ENCODE results near the gene CNTFR.

CNTFR gene

DNA sequence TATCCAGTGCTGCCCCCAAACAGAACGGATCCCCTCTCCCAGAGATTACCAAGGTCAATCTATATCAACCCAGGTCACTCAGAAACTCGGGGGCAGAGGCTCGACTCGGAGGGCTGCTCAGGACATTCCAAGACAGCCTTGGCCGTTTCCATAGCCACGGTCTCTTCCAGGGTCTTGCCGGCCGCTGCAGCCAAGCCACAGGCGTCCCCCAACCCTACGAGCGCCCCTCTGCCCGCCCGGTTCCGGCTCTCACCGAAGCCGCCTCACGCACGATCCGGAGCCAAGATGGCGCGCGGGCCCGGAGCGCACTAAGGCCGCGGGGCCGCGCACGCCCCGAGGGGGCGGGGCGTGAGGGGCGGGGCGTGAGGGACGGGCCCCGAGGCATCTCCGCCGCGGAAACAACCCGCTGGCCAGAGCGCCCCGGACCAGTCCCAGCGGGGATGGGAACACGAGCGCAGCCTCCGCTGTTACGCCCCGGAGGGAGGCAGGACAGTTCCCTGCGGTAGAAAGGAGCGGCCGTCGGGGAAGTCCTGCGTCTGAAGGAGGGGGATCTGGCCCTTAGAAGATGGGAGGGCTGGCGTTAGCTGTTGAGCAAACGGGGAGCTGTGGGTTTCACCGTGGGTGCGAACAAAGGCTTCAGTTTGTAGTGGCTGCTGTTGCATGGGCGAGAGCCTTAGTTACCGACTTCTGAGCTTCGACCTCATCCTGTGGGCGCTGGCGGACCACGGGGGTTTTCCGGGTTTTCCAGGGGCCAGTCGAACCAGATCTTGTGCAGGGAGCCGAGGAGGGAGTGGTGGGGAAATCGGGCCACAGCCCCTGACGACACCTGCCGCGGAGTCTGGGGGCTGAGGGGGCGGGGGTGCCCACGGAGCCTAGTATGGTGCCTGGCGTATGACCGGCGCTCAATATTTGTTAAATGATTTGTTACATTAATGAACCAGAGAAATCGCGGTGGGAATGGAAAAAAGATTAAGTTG lies 22.6 kb upstream of the CNTFR start, which contains the start of gene RPP25L:
TSS of gene RPP25L (minus strand) at position 287 of the 977 bp plus-strand sequence. CDS start 801 bp downstream, outside the sequence.
- Histone ChIP-seq H3K9ac (ENCODE audit: low read depth, low read length) (peak within 1 kb of the TSS; percentile 89), H3K36me3 (ENCODE audit: control insufficient read depth, insufficient read depth, low read length) (no peaks in the 10 kb centered on the region), H3K4me3 (ENCODE audit: low read depth, low read length) (peak within 1 kb of the TSS; percentile 91), H3K4me1 (ENCODE audit: control insufficient read depth, insufficient read depth, low read length) (peaks cover 2% of the 10 kb centered on the region), H3K9me3 (ENCODE audit: control insufficient read depth, insufficient read depth, low read length) (no peaks in the 10 kb centered on the region), H3K27me3 (ENCODE audit: control insufficient read depth, insufficient read depth, low read length) (peaks cover 4% of the 10 kb centered on the region)

DNA sequence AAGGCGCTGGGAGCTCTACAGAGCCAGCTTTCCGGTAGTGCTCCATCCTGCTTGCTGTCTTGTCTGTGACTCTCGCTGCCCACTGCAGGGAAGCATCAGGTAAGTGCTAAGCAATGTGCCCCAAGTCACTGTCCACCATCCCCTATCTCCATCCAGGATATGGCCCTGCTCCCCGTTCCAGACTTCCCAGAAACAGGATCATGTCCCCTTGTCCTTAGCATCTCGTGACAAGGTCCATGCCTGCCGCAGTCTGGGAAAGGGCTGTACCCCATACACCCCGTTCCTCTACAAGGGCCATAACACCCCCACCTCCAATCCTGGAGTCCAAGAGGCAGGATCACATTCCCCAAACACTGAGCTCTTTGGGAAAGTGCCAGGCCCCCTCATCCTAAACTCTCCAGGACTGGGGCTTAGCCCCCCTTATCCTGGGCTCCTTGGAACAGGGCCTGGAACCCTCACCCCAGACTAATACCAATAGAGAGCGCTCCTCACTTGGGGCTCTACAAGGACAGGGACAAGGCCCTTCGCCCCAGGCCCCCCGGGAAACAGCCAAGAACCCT lies 21.8 kb upstream of the CNTFR start:
- Histone ChIP-seq H3K27me3 (ENCODE audit: control insufficient read depth, insufficient read depth, low read length) (peaks cover 4% of the 10 kb centered on the region), H3K4me3 (ENCODE audit: low read depth, low read length) (peak overlapping the region; percentile 91), H3K9ac (ENCODE audit: low read depth, low read length) (peak overlapping the region; percentile 89), H3K9me3 (ENCODE audit: control insufficient read depth, insufficient read depth, low read length) (no peaks in the 10 kb centered on the region), H3K4me1 (ENCODE audit: control insufficient read depth, insufficient read depth, low read length) (peaks cover 2% of the 10 kb centered on the region), H3K36me3 (ENCODE audit: control insufficient read depth, insufficient read depth, low read length) (no peaks in the 10 kb centered on the region)

DNA sequence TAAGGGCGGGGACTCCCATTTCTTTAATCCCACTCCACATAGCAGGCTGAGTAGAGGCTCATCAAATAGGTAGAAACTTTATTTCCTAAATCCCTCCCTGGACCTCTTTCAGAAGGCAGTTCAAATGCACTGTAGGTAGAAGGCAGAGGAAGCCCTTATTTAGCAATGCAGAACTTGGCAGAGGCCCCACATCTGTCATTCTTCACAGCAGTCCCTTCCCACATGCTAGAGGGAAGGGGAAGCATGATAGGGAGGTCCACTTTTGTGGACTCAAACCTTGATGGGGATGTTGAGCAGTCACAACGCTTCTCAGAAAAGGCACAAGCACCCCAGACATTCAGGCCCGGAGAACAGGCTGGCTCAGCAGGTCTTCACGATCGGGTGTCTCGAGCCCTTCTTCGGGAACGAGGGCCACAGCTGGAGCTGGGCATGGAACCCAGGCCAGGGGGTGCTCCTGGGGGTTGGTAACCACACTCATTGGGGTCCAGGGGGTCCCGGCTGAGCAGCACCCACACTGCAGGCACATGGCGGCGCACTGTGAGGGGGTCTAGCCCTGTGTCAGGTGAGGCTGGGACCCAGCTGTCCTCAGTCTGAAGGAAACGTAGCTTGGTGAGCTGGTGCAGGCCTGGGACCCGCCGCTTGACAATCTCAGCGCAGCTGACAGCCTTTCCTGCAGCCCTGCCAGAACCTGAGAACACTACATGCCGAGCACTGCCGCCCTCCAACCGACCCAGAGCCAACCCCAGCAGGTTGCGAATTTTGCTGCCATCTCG lies 21.1 kb upstream of the CNTFR start:
- no peak overlapping the region for H3K9ac ChIP-seq (ENCODE audit: low read depth, low read length)

DNA sequence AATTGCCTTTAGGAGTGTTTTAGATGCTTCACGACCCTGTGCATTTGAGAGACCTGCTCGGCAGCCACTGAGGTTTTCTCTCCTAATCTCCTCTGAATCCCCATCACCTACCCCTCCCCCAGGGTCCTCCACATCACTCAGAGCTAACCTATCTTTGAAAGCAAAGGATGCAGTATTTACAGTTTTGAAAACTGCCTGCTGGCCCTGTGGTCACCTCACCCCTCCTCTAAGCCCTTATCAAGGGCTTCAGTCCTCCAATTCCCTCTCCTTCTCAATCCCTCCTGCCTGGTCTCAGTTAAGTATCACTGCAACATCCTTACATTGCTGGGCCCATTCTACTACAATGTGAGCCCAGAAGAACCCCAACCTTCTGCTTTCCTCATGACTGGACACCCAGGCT lies 17.8 kb upstream of the CNTFR start:
- Histone ChIP-seq H3K9ac (ENCODE audit: low read depth, low read length) (no peak overlapping the region), H3K36me3 (ENCODE audit: control insufficient read depth, insufficient read depth, low read length) (no peaks in the 10 kb centered on the region), H3K4me1 (ENCODE audit: control insufficient read depth, insufficient read depth, low read length) (peaks cover 2% of the 10 kb centered on the region), H3K4me3 (ENCODE audit: low read depth, low read length) (no peak overlapping the region), H3K27me3 (ENCODE audit: control insufficient read depth, insufficient read depth, low read length) (peaks cover 7% of the 10 kb centered on the region), H3K9me3 (ENCODE audit: control insufficient read depth, insufficient read depth, low read length) (no peaks in the 10 kb centered on the region)

More for the DNA sequence above, 21.1 kb upstream of the CNTFR start:
- Histone ChIP-seq H3K36me3 (ENCODE audit: control insufficient read depth, insufficient read depth, low read length) (no peaks in the 10 kb centered on the region), H3K4me3 (ENCODE audit: low read depth, low read length) (peak overlapping the region; percentile 91), H3K9me3 (ENCODE audit: control insufficient read depth, insufficient read depth, low read length) (no peaks in the 10 kb centered on the region), H3K27me3 (ENCODE audit: control insufficient read depth, insufficient read depth, low read length) (peaks cover 11% of the 10 kb centered on the region), H3K4me1 (ENCODE audit: control insufficient read depth, insufficient read depth, low read length) (peaks cover 2% of the 10 kb centered on the region)

DNA sequence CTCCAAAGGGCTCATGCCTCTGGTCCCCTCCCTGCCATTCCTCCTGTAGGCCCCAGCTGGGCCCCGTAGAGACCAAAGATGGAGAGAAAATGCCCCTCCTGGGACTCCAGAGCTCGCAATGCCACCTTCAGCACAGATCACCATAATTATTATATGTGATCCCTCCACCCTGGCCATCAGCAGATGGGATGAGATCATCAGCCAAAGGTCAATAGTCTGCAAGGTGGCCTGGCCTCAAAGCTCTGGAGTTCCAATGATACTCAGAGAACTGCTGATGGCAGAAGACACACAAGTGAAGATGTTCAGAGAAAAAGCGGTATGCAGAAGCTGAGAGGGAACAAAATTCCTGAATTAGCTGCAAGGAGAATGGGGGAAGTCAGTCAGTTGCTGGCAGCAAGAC lies 17.4 kb upstream of the CNTFR start:
- Histone ChIP-seq H3K4me1 (ENCODE audit: control insufficient read depth, insufficient read depth, low read length) (peaks cover 2% of the 10 kb centered on the region), H3K4me3 (ENCODE audit: low read depth, low read length) (no peak overlapping the region), H3K27me3 (ENCODE audit: control insufficient read depth, insufficient read depth, low read length) (peaks cover 7% of the 10 kb centered on the region), H3K36me3 (ENCODE audit: control insufficient read depth, insufficient read depth, low read length) (no peaks in the 10 kb centered on the region), H3K9me3 (ENCODE audit: control insufficient read depth, insufficient read depth, low read length) (no peaks in the 10 kb centered on the region), H3K9ac (ENCODE audit: low read depth, low read length) (no peak overlapping the region)

DNA sequence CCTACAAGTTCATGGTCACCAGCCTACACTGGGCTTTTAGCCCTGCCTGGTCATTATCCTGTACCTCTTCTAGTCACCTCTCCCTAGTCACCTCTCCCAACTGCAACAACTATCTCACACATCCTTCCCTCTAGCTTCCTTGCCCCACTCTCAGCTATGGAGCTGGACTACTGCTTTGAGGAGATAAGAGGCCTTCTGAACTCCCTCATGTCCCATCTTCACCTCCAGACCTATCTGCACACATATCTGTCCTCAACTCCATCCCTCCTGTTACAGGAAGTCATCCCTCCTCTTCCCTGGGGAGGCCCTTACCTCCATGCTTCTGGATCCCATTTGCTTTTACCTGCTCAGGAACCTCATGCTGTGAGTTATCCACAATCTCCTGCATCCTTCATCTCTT lies 16.7 kb upstream of the CNTFR start:
- Histone ChIP-seq H3K27me3 (ENCODE audit: control insufficient read depth, insufficient read depth, low read length) (peaks cover 7% of the 10 kb centered on the region), H3K9ac (ENCODE audit: low read depth, low read length) (no peak overlapping the region)

DNA sequence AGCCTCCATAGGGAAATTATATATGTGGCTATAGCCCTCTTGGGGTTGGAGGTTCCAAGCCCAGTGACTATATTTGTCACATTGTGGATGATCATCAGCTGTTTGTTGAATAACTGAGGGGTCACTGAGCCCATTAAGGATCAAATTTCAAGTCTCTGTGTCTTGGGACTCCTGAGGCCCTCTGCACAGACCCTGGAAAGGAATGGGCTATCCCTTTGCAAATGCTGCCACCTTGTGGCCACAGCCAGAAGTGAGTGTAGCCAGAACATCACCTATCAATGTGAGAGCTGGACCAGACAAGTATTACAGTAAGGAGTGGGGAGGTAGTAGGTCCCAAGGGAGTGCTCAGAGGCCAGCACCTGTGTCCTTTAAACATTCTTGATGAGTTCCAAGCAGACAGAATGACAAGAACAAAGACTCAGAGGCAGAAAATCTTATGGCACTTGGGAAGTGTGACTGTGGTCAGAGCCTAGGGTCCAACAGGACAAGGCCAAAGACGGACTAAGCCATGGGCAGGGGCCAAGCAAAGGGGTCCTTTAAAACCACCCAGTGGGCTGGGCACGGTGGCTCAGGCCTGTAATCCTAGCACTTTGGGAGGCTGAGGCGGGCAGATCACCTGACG lies 14.2 kb upstream of the CNTFR start:
- Histone ChIP-seq H3K9ac (ENCODE audit: low read depth, low read length) (no peak overlapping the region), H3K36me3 (ENCODE audit: control insufficient read depth, insufficient read depth, low read length) (no peaks in the 10 kb centered on the region), H3K4me1 (ENCODE audit: control insufficient read depth, insufficient read depth, low read length) (no peaks in the 10 kb centered on the region), H3K27me3 (ENCODE audit: control insufficient read depth, insufficient read depth, low read length) (peaks cover 7% of the 10 kb centered on the region), H3K9me3 (ENCODE audit: control insufficient read depth, insufficient read depth, low read length) (no peaks in the 10 kb centered on the region), H3K4me3 (ENCODE audit: low read depth, low read length) (no peak overlapping the region)

More for the DNA sequence above, 16.7 kb upstream of the CNTFR start:
- no peaks in the 10 kb centered on the region for H3K36me3 ChIP-seq (ENCODE audit: control insufficient read depth, insufficient read depth, low read length)
- H3K4me1 ChIP-seq (ENCODE audit: control insufficient read depth, insufficient read depth, low read length) = no peaks in the 10 kb centered on the region
- H3K9me3 ChIP-seq (ENCODE audit: control insufficient read depth, insufficient read depth, low read length) = no peaks in the 10 kb centered on the region
- no peak overlapping the region for H3K4me3 ChIP-seq (ENCODE audit: low read depth, low read length)

DNA sequence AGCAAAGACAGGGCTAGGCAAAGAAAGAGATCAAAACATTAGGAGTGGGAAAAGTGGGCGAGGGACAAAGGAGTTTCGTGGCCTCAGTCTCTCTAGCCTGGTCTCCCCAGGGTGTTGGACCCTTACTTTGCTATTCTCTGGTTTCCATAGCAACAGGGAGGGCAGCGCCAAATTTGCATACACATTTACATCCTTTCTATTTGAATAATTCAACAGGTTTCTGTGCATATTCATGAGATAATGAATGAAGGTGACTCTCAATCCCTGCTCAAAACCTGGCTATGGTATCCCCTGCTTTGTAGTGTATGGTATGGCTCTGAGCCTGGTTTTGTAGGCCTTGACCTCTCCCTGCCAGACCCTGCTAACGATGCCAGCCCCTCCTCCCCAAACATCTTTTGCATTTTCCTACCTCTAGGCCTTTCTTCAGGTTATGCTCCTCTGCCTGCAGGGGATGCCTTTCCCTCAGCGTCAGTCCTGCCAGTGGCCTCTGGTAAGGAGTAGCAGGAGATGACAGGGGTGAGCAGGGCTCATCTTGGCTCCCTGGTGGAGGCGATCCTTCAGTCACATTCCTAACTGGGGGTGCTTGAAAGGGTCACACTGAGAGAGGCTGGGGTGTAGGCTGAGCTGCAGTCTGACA lies 12.5 kb upstream of the CNTFR start:
- H3K27me3 ChIP-seq (ENCODE audit: control insufficient read depth, insufficient read depth, low read length) = peaks cover 7% of the 10 kb centered on the region
- H3K9ac ChIP-seq (ENCODE audit: low read depth, low read length) = no peak overlapping the region
- no peak overlapping the region for H3K4me3 ChIP-seq (ENCODE audit: low read depth, low read length)
- H3K9me3 ChIP-seq (ENCODE audit: control insufficient read depth, insufficient read depth, low read length) = no peaks in the 10 kb centered on the region
- H3K4me1 ChIP-seq (ENCODE audit: control insufficient read depth, insufficient read depth, low read length) = no peaks in the 10 kb centered on the region
- H3K36me3 ChIP-seq (ENCODE audit: control insufficient read depth, insufficient read depth, low read length) = no peaks in the 10 kb centered on the region

DNA sequence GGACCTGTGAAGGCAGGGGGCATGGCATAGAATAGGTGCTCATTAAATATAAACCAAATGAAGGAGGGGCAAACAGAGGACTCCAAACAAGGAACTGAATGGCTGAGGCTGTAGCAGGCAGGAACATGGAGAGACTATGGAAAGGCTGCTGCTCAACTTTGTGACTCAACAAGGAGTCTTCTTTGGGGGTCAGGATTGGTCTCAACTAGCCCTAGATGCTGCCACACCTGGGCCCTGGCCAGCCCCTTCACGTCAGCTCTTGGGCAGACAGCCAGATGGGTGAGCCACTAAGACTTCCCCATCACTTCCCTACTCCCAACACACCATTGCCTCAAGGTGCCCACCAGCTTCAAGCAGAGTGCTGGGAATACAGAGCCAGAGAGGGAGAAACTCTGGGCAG lies 11.4 kb upstream of the CNTFR start:
- H3K4me3 ChIP-seq (ENCODE audit: low read depth, low read length) = no peak overlapping the region
- H3K9me3 ChIP-seq (ENCODE audit: control insufficient read depth, insufficient read depth, low read length) = no peaks in the 10 kb centered on the region
- H3K4me1 ChIP-seq (ENCODE audit: control insufficient read depth, insufficient read depth, low read length) = no peaks in the 10 kb centered on the region

DNA sequence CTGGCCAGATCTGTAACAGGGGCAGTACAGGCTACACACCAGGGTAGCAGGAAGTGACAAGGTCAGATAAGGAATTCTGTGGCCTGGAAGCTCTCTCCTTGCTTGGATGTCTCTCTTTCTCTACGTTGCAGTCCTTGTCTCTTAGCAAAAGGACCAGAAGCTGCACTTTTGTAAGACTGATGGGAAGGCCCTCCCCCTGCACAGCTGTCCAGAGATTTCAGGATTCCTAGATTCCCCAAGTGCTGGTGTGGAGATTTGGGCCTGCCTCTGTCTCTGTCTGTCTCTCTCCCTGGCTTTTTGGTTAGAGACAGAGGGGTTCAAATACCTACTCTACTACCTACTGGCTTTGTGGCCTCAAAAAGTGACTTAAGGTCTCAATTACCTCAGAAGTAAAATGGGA lies 10.0 kb upstream of the CNTFR start:
- H3K4me3 ChIP-seq (ENCODE audit: low read depth, low read length) = no peak overlapping the region
- H3K4me1 ChIP-seq (ENCODE audit: control insufficient read depth, insufficient read depth, low read length) = no peaks in the 10 kb centered on the region
- no peak overlapping the region for H3K9ac ChIP-seq (ENCODE audit: low read depth, low read length)
- H3K9me3 ChIP-seq (ENCODE audit: control insufficient read depth, insufficient read depth, low read length) = no peaks in the 10 kb centered on the region
- no peaks in the 10 kb centered on the region for H3K36me3 ChIP-seq (ENCODE audit: control insufficient read depth, insufficient read depth, low read length)
- H3K27me3 ChIP-seq (ENCODE audit: control insufficient read depth, insufficient read depth, low read length) = peaks cover 6% of the 10 kb centered on the region

More for the DNA sequence above, 11.4 kb upstream of the CNTFR start:
- H3K36me3 ChIP-seq (ENCODE audit: control insufficient read depth, insufficient read depth, low read length) = no peaks in the 10 kb centered on the region
- no peak overlapping the region for H3K9ac ChIP-seq (ENCODE audit: low read depth, low read length)
- H3K27me3 ChIP-seq (ENCODE audit: control insufficient read depth, insufficient read depth, low read length) = peaks cover 6% of the 10 kb centered on the region

DNA sequence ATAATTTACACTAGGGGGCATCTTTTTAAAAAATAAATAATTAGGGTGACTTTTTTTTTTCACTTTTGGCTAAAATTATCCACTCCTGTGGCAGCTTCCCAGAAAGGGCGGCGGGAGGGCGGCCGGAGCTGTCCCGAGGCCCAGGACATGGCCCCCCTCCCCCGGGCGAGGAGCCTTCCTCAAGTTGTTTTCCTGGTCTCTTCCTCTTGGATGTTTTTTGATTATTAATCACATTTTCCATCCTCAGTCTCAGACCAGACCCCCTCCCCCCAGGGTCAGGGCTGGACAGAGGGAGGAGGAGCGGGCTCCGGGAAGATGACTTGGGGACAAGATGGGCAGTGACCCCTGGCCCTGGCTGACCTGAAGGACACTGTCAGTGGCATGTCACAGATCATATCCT lies 4.7 kb upstream of the CNTFR start:
- H3K27me3 ChIP-seq (ENCODE audit: control insufficient read depth, insufficient read depth, low read length) = peaks cover 47% of the 10 kb centered on the region

More for the DNA sequence above, 4.7 kb upstream of the CNTFR start:
- Histone ChIP-seq H3K4me3 (ENCODE audit: low read depth, low read length) (no peak overlapping the region), H3K9me3 (ENCODE audit: control insufficient read depth, insufficient read depth, low read length) (no peaks in the 10 kb centered on the region), H3K4me1 (ENCODE audit: control insufficient read depth, insufficient read depth, low read length) (peaks cover 9% of the 10 kb centered on the region), H3K36me3 (ENCODE audit: control insufficient read depth, insufficient read depth, low read length) (no peaks in the 10 kb centered on the region), H3K9ac (ENCODE audit: low read depth, low read length) (no peak overlapping the region)
